ENCODE data around the gene CLASP1.

CLASP1 gene

GRCh38 chr2:121545257-121545656 is 104.0 kb downstream of the CLASP1 start:
- Mint-ChIP-seq H3K27ac (no peak overlapping the region), H3K4me1 (peaks cover 9% of the 10 kb centered on the region), H3K27me3 (no peaks in the 10 kb centered on the region), H3K4me3 (no peak overlapping the region), H3K9me3 (peaks cover 20% of the 10 kb centered on the region), H3K36me3 (peaks cover 19% of the 10 kb centered on the region)
- CTCF ChIA-PET: no interaction called here
- DNase-seq: no peak

GRCh38 chr2:121541495-121541894 is 107.8 kb downstream of the CLASP1 start:
- no peaks in the 10 kb centered on the region for H3K9me3 Mint-ChIP-seq
- H3K4me1 Mint-ChIP-seq: peaks cover 23% of the 10 kb centered on the region
- CTCF ChIA-PET: interaction anchor here (1.6 kb wide), 1 partner anchor 10 kb away, joined by 5 read pairs; the partner anchor contains the start of gene RNU4ATAC
- H3K27ac Mint-ChIP-seq: no peak overlapping the region
- H3K36me3 Mint-ChIP-seq: peaks cover 3% of the 10 kb centered on the region
- no peak overlapping the region for H3K4me3 Mint-ChIP-seq
- DNase-seq: no peak
- no peaks in the 10 kb centered on the region for H3K27me3 Mint-ChIP-seq

GRCh38 chr2:121539750-121540469 is 109.4 kb downstream of the CLASP1 start:
- peaks cover 20% of the 10 kb centered on the region for H3K4me1 Mint-ChIP-seq
- no peak overlapping the region for H3K4me3 Mint-ChIP-seq
- CTCF ChIA-PET: no interaction called here
- no peak overlapping the region for H3K27ac Mint-ChIP-seq
- no peaks in the 10 kb centered on the region for H3K9me3 Mint-ChIP-seq
- H3K36me3 Mint-ChIP-seq: peaks cover 2% of the 10 kb centered on the region
- DNase-seq: no peak
- H3K27me3 Mint-ChIP-seq: no peaks in the 10 kb centered on the region

- CTCF ChIA-PET: interaction anchor here (0.7 to 1.2 kb wide), 4 partner anchors 111 to 185 kb away, joined by 3 read pairs; no protein-coding TSS in a partner anchor
- no peaks in the 10 kb centered on the region for H3K36me3 Mint-ChIP-seq
- no peak overlapping the region for H3K27ac Mint-ChIP-seq
- H3K9me3 Mint-ChIP-seq: no peaks in the 10 kb centered on the region
- no peaks in the 10 kb centered on the region for H3K27me3 Mint-ChIP-seq
- no peak overlapping the region for H3K4me3 Mint-ChIP-seq
- DNase-seq: no peak
- peaks cover 26% of the 10 kb centered on the region for H3K4me1 Mint-ChIP-seq
Observed at GRCh38 chr2:121536850-121537557, 112.3 kb downstream of the CLASP1 start.

- CTCF ChIA-PET: interaction anchor here (0.9 to 1.1 kb wide), 2 partner anchors 112 to 185 kb away, joined by 3 read pairs; no protein-coding TSS in a partner anchor
- Mint-ChIP-seq H3K4me3 (no peak overlapping the region), H3K27me3 (no peaks in the 10 kb centered on the region), H3K9me3 (no peaks in the 10 kb centered on the region), H3K27ac (no peak overlapping the region), H3K4me1 (peaks cover 31% of the 10 kb centered on the region), H3K36me3 (no peaks in the 10 kb centered on the region)
- no peak for DNase-seq
Observed at GRCh38 chr2:121536347-121536746, 112.9 kb downstream of the CLASP1 start.

GRCh38 chr2:121534007-121534406 is 115.3 kb downstream of the CLASP1 start:
- Mint-ChIP-seq H3K4me1 (peaks cover 34% of the 10 kb centered on the region), H3K27me3 (no peaks in the 10 kb centered on the region), H3K27ac (no peak overlapping the region), H3K36me3 (peaks cover 2% of the 10 kb centered on the region), H3K4me3 (no peak overlapping the region), H3K9me3 (no peaks in the 10 kb centered on the region)
- CTCF ChIA-PET: no interaction called here
- no peak for DNase-seq

- Mint-ChIP-seq H3K9me3 (no peaks in the 10 kb centered on the region), H3K27ac (no peak overlapping the region), H3K4me1 (peaks cover 42% of the 10 kb centered on the region), H3K36me3 (peaks cover 7% of the 10 kb centered on the region), H3K4me3 (no peak overlapping the region), H3K27me3 (no peaks in the 10 kb centered on the region)
- CTCF ChIA-PET: interaction anchor here (2.4 kb wide), 1 partner anchor 187 kb away, joined by 13 read pairs; no protein-coding TSS in a partner anchor
- DNase-seq: no peak
Observed at GRCh38 chr2:121532894-121533293, 116.4 kb downstream of the CLASP1 start.

GRCh38 chr2:121532347-121532766 is 116.9 kb downstream of the CLASP1 start:
- H3K4me3 Mint-ChIP-seq: peak overlapping the region; percentile 28
- no peaks in the 10 kb centered on the region for H3K27me3 Mint-ChIP-seq
- no peak for DNase-seq
- H3K9me3 Mint-ChIP-seq: no peaks in the 10 kb centered on the region
- peaks cover 11% of the 10 kb centered on the region for H3K36me3 Mint-ChIP-seq
- CTCF ChIA-PET: interaction anchor here (1.1 to 2.4 kb wide), 3 partner anchors 9 to 200 kb away, joined by 3 to 13 read pairs (median 5); no protein-coding TSS in a partner anchor
- peak overlapping the region; percentile 42 for H3K27ac Mint-ChIP-seq
- peaks cover 46% of the 10 kb centered on the region for H3K4me1 Mint-ChIP-seq

GRCh38 chr2:121530212-121530705 is 119.0 kb downstream of the CLASP1 start:
- H3K27ac Mint-ChIP-seq: peak overlapping the region; percentile 99
- H3K4me3 Mint-ChIP-seq: peak overlapping the region; percentile 90
- peaks cover 48% of the 10 kb centered on the region for H3K4me1 Mint-ChIP-seq
- H3K9me3 Mint-ChIP-seq: no peaks in the 10 kb centered on the region
- no peaks in the 10 kb centered on the region for H3K27me3 Mint-ChIP-seq
- peak; percentile 90 for DNase-seq
- CTCF ChIA-PET: interaction anchor here (0.9 to 1.9 kb wide), 10 partner anchors 11 to 205 kb away, joined by 3 to 7 read pairs (median 5); partner anchors contain the start of gene NIFK
- H3K36me3 Mint-ChIP-seq: peaks cover 24% of the 10 kb centered on the region

GRCh38 chr2:121529439-121530211 is 119.6 kb downstream of the CLASP1 start:
- Mint-ChIP-seq H3K4me3 (peak overlapping the region; percentile 90), H3K4me1 (peaks cover 48% of the 10 kb centered on the region), H3K27ac (peak overlapping the region; percentile 99), H3K27me3 (no peaks in the 10 kb centered on the region), H3K36me3 (peaks cover 29% of the 10 kb centered on the region), H3K9me3 (no peaks in the 10 kb centered on the region)
- CTCF ChIA-PET: interaction anchor here (1.0 to 1.9 kb wide), 4 partner anchors 9 to 192 kb away, joined by 3 to 5 read pairs (median 4); no protein-coding TSS in a partner anchor
- DNase-seq: no peak

GRCh38 chr2:121527009-121527682 is 122.1 kb downstream of the CLASP1 start:
- Mint-ChIP-seq H3K4me1 (peaks cover 40% of the 10 kb centered on the region), H3K27me3 (no peaks in the 10 kb centered on the region), H3K36me3 (peaks cover 34% of the 10 kb centered on the region), H3K9me3 (no peaks in the 10 kb centered on the region), H3K4me3 (no peak overlapping the region), H3K27ac (no peak overlapping the region)
- DNase-seq: no peak
- CTCF ChIA-PET: no interaction called here

- no peaks in the 10 kb centered on the region for H3K9me3 Mint-ChIP-seq
- H3K36me3 Mint-ChIP-seq: peaks cover 40% of the 10 kb centered on the region
- H3K4me1 Mint-ChIP-seq: peaks cover 29% of the 10 kb centered on the region
- no peak for DNase-seq
- H3K27ac Mint-ChIP-seq: no peak overlapping the region
- CTCF ChIA-PET: no interaction called here
- H3K4me3 Mint-ChIP-seq: no peak overlapping the region
- H3K27me3 Mint-ChIP-seq: no peaks in the 10 kb centered on the region
Observed at GRCh38 chr2:121524685-121525425, 124.4 kb downstream of the CLASP1 start.

GRCh38 chr2:121521359-121521758 is 127.9 kb downstream of the CLASP1 start:
- CTCF ChIA-PET: interaction anchor here (0.9 to 1.0 kb wide), 2 partner anchors 8 to 197 kb away, joined by 3 to 5 read pairs; no protein-coding TSS in a partner anchor
- DNase-seq: no peak
- H3K27ac Mint-ChIP-seq: no peak overlapping the region
- no peaks in the 10 kb centered on the region for H3K9me3 Mint-ChIP-seq
- peaks cover 29% of the 10 kb centered on the region for H3K36me3 Mint-ChIP-seq
- H3K4me1 Mint-ChIP-seq: peaks cover 3% of the 10 kb centered on the region
- no peaks in the 10 kb centered on the region for H3K27me3 Mint-ChIP-seq
- H3K4me3 Mint-ChIP-seq: no peak overlapping the region

Data from activated naive CD4-positive, alpha-beta T cell treated with anti-CD3 and anti-CD28 coated beads, Interleukin-2, amount 10 ng/mL, durations not matched to agents 7 days and 5 days (primary cell).